Activated CD4-positive, alpha-beta T cell treated with anti-CD3 and anti-CD28 coated beads, Interleukin-2, amount 50 U/mL, for 4 hours (primary cell): ENCODE measurements around the gene LRRTM4.
"Not testable (repeated sequence)": the region's sequence is repeated elsewhere in the genome, so short reads cannot be mapped to it uniquely, and the experiment has no call there.

Source experiments
- DNase-seq, 2 experiments: peaks; one replicate each; pipeline ENCODE4 v3.0.0-alpha.2; 2020

The LRRTM4 gene

GRCh38 chr2:77309725-77310124 lies 212.5 kb downstream of the LRRTM4 start:
- DNase-seq: no peak

- DNase-seq: no peak
Measured at GRCh38 chr2:77301441-77301840, 220.7 kb downstream of the LRRTM4 start.

- no peak for DNase-seq
Measured at GRCh38 chr2:77296791-77297190, 225.4 kb downstream of the LRRTM4 start.

GRCh38 chr2:77294474-77294873 lies 227.7 kb downstream of the LRRTM4 start:
- DNase-seq: no peak

- DNase-seq: no peak
Measured at GRCh38 chr2:77284353-77284752, 237.8 kb downstream of the LRRTM4 start.

- no peak for DNase-seq
Measured at GRCh38 chr2:77271262-77271661, 250.9 kb downstream of the LRRTM4 start.

- no peak for DNase-seq
Measured at GRCh38 chr2:77270433-77270832, 251.7 kb downstream of the LRRTM4 start.

GRCh38 chr2:77268626-77269025 lies 253.6 kb downstream of the LRRTM4 start:
- no peak for DNase-seq

- no peak for DNase-seq
Measured at GRCh38 chr2:77232909-77233425, 289.2 kb downstream of the LRRTM4 start.

- DNase-seq: no peak
Measured at GRCh38 chr2:77228391-77228790, 293.8 kb downstream of the LRRTM4 start.

- DNase-seq: no peak
Measured at GRCh38 chr2:77210725-77211124, 311.5 kb downstream of the LRRTM4 start.

GRCh38 chr2:77207331-77207730 lies 314.8 kb downstream of the LRRTM4 start:
- DNase-seq: no peak

GRCh38 chr2:77201755-77202154 lies 320.4 kb downstream of the LRRTM4 start:
- DNase-seq: no peak

GRCh38 chr2:77199411-77199810 lies 322.8 kb downstream of the LRRTM4 start:
- no peak for DNase-seq

- DNase-seq: no peak
Measured at GRCh38 chr2:77193858-77194448, 328.2 kb downstream of the LRRTM4 start.

GRCh38 chr2:77192811-77193289 lies 329.3 kb downstream of the LRRTM4 start:
- DNase-seq: no peak

- DNase-seq: no peak
Measured at GRCh38 chr2:77191665-77192064, 330.5 kb downstream of the LRRTM4 start.

- no peak for DNase-seq
Measured at GRCh38 chr2:77190721-77191346, 331.3 kb downstream of the LRRTM4 start.

GRCh38 chr2:77185052-77185451 lies 337.1 kb downstream of the LRRTM4 start:
- no peak for DNase-seq

- no peak for DNase-seq
Measured at GRCh38 chr2:77179297-77179696, 342.9 kb downstream of the LRRTM4 start.

- DNase-seq: not testable (repeated sequence)
Measured at GRCh38 chr2:77175266-77175780, 346.9 kb downstream of the LRRTM4 start.

GRCh38 chr2:77169426-77169825 lies 352.8 kb downstream of the LRRTM4 start:
- DNase-seq: no peak

- not testable (repeated sequence) for DNase-seq
Measured at GRCh38 chr2:77164021-77164420, 358.2 kb downstream of the LRRTM4 start.

GRCh38 chr2:77161009-77161408 lies 361.2 kb downstream of the LRRTM4 start:
- DNase-seq: no peak
